A673 (cell line): Measurements from ENCODE around the gene MICB.

Experiments used
- EZH2 ChIP-seq: fragments of 200-600 bp; sonication (generic); IDR thresholded peaks from 2 replicates; pipeline ENCODE4 v1.6.1; 2017; ENCODE audit warnings: borderline replicate concordance, low read depth, mild to moderate bottlenecking, mixed read lengths, antibody characterized with exemption, low read length; ENCODE audit not compliant: poor library complexity, severe bottlenecking
- TF ChIP-seq, protein P1 (sequence below): fragments of 300-800, 200-600 bp; sonication (generic); conservative IDR thresholded peaks from 2 replicates; pipeline ENCODE4 v1.5.1; 2017; ENCODE audit warnings: low read depth, mild to moderate bottlenecking, antibody characterized with exemption, low read length, moderate library complexity, mixed read lengths

DNA sequence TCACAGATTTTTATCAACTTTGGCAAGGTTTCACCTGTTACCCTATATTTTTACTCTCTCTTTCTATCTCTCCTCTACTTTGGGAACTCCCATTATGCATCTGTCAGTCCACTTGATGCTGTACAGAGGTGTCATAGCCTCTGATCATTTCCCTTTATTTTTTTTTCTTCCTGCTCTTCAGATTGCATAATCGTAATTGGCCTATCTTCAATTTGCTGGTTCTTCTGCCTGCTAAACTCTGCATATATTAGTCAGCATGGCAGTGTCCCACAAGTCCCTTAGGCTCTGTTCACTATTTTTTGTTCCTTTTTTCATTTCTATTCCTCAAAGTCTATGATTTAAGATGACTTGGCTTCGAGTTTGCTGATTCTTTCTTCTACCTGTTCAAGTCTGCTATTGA, 44.7 kb upstream of the MICB start:
- TF ChIP-seq, protein P1, sequence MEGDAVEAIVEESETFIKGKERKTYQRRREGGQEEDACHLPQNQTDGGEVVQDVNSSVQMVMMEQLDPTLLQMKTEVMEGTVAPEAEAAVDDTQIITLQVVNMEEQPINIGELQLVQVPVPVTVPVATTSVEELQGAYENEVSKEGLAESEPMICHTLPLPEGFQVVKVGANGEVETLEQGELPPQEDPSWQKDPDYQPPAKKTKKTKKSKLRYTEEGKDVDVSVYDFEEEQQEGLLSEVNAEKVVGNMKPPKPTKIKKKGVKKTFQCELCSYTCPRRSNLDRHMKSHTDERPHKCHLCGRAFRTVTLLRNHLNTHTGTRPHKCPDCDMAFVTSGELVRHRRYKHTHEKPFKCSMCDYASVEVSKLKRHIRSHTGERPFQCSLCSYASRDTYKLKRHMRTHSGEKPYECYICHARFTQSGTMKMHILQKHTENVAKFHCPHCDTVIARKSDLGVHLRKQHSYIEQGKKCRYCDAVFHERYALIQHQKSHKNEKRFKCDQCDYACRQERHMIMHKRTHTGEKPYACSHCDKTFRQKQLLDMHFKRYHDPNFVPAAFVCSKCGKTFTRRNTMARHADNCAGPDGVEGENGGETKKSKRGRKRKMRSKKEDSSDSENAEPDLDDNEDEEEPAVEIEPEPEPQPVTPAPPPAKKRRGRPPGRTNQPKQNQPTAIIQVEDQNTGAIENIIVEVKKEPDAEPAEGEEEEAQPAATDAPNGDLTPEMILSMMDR: no peak
- no peak for TF ChIP-seq EZH2
